ENCODE measurements around the gene CSRP1.

DNA sequence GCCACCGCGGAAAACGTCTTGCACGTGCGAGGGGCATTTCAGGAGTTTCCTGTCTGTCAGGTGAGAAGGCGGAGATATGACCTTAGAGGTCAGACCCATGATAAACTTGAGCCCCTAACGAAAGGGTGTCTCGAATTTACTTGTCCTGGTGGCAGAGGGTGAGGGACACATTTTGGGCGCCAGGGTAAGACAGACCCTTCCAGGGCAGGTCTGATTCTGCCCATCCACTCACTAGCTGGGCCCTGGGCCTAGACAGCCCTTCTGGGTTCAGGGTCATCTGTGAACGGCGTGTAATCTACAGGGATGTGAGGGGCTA is 395 bp upstream of the CSRP1 start:
- no peak for TF ChIP-seq TAF1 (IDR thresholded peaks at IDR 0.05; ENCODE audit: low read depth)
- TF ChIP-seq RAD21 (conservative IDR thresholded peaks at IDR 0.05): no peak
- no peak for TF ChIP-seq EP300 (conservative IDR thresholded peaks at IDR 0.05; ENCODE audit: poor library complexity, severe bottlenecking)
- TF ChIP-seq CTCF (IDR thresholded peaks at IDR 0.05; ENCODE audit: poor library complexity, severe bottlenecking): no peak
- TF ChIP-seq, protein P1, sequence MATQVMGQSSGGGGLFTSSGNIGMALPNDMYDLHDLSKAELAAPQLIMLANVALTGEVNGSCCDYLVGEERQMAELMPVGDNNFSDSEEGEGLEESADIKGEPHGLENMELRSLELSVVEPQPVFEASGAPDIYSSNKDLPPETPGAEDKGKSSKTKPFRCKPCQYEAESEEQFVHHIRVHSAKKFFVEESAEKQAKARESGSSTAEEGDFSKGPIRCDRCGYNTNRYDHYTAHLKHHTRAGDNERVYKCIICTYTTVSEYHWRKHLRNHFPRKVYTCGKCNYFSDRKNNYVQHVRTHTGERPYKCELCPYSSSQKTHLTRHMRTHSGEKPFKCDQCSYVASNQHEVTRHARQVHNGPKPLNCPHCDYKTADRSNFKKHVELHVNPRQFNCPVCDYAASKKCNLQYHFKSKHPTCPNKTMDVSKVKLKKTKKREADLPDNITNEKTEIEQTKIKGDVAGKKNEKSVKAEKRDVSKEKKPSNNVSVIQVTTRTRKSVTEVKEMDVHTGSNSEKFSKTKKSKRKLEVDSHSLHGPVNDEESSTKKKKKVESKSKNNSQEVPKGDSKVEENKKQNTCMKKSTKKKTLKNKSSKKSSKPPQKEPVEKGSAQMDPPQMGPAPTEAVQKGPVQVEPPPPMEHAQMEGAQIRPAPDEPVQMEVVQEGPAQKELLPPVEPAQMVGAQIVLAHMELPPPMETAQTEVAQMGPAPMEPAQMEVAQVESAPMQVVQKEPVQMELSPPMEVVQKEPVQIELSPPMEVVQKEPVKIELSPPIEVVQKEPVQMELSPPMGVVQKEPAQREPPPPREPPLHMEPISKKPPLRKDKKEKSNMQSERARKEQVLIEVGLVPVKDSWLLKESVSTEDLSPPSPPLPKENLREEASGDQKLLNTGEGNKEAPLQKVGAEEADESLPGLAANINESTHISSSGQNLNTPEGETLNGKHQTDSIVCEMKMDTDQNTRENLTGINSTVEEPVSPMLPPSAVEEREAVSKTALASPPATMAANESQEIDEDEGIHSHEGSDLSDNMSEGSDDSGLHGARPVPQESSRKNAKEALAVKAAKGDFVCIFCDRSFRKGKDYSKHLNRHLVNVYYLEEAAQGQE (IDR thresholded peaks at IDR 0.05; ENCODE audit: borderline replicate concordance): no peak
- no peak for TF ChIP-seq EZH2 (IDR thresholded peaks at IDR 0.05; ENCODE audit: borderline replicate concordance, insufficient read depth, low read length, poor library complexity, severe bottlenecking)
- TF ChIP-seq SMC3 (conservative IDR thresholded peaks at IDR 0.05; ENCODE audit: poor library complexity): no peak
